GM12875 (cell line): ENCODE measurements around the gene PGBD5.

Experiments used
- H3K4me3 ChIP-seq: one replicate; pipeline ENCODE4 v1.5.1; 2011; ENCODE audit warnings: low read depth, low read length, control low read depth
- TF ChIP-seq, protein P1 (sequence below): IDR thresholded peaks from 2 replicates; pipeline ENCODE4 v1.5.1; 2011; ENCODE audit warnings: low read depth, mild to moderate bottlenecking, control low read depth, inconsistent platforms, low read length, moderate library complexity, borderline replicate concordance; ENCODE audit not compliant: insufficient read depth

PGBD5 gene

DNA sequence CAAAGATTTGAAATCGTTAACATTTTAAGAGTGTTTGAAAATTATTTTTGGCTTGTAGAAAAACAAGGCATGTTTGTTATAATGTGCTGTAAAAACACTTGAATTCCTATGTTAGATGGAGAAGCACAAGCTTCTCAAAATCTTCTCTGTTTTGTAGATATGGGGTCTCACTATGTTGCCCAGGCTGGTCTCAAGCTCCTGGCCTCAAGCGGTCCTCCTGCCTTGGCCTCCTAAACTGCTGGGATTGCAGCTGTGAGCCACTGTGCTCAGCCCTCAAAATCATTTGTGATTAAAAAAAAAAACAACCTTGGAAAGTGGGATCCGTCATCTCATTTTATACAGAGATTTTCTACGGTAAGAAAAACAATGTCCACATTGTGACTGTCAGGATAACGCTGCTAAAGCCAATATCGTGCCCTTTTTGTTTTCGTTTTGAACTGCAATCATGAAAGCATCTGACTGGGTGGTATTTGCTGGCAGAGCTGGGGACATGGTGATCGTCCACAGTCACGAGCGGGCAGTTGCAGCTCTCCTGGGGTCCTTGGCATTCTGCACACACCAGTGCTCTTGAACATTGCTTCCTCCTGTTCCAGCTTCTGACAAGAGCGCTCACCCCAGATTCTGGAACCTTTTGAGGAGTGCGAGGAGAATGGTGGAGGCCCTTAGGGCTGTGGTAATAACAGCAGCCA lies 112.5 kb downstream of the PGBD5 start:
- TF ChIP-seq, protein P1, sequence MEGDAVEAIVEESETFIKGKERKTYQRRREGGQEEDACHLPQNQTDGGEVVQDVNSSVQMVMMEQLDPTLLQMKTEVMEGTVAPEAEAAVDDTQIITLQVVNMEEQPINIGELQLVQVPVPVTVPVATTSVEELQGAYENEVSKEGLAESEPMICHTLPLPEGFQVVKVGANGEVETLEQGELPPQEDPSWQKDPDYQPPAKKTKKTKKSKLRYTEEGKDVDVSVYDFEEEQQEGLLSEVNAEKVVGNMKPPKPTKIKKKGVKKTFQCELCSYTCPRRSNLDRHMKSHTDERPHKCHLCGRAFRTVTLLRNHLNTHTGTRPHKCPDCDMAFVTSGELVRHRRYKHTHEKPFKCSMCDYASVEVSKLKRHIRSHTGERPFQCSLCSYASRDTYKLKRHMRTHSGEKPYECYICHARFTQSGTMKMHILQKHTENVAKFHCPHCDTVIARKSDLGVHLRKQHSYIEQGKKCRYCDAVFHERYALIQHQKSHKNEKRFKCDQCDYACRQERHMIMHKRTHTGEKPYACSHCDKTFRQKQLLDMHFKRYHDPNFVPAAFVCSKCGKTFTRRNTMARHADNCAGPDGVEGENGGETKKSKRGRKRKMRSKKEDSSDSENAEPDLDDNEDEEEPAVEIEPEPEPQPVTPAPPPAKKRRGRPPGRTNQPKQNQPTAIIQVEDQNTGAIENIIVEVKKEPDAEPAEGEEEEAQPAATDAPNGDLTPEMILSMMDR = no peak
- no peak overlapping the region for H3K4me3 ChIP-seq

DNA sequence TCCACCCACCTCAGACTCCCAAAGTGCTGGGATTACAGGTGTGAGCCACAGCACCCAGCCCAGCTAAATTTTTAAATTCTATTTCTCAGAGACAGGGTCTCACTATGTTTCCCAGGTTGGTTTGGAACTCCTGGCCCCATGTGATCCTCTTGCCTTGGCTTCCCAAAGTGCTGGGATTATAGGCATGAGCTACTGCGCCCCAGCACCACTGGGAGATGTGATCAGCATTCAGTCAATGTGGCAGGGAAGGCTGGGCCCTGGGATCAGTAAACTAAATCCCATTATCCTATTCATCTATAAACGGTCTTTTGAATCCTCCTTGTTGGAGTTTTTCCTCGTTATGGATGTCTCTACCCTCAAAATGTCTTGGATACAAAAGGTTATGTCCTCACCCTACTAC lies 113.5 kb downstream of the PGBD5 start:
- TF ChIP-seq, protein P1 = no peak
- no peak overlapping the region for H3K4me3 ChIP-seq

DNA sequence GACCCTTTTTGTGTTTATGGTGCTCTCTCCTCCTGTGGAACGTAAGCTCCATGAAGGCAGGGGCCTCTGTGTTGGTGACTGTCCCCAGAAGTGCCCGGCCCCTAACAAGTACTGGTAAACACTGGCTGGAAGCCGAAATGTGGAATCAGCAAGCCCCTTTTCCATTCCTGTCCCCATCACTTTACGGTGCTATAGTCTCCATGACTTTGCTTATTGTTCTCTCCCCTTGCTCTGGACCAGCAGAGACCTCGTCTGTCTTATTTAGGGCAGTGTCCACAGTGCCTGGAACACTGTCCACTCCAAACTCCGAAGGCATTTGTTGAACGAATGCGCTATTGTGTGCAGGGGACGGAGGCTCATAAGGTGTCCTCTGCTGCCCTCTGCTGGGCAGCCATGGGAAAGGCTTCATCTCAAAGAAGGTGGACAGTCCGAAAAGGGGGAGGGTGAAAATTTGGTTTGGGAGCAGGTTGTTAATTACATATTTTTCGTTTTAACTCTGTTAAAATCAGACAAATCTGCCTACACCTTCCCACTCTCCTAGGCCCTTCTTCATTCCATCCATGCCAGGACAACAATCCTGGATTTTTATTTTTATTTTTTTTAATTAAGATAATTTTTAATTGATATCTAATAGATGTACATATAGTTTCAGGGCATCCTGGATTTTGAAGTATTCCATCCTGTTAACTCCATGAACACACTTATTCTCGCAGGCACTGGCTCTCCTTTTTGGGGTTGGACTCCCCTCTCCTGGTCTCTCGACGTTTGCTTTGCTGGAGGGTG lies 115.6 kb downstream of the PGBD5 start:
- H3K4me3 ChIP-seq = no peak overlapping the region

DNA sequence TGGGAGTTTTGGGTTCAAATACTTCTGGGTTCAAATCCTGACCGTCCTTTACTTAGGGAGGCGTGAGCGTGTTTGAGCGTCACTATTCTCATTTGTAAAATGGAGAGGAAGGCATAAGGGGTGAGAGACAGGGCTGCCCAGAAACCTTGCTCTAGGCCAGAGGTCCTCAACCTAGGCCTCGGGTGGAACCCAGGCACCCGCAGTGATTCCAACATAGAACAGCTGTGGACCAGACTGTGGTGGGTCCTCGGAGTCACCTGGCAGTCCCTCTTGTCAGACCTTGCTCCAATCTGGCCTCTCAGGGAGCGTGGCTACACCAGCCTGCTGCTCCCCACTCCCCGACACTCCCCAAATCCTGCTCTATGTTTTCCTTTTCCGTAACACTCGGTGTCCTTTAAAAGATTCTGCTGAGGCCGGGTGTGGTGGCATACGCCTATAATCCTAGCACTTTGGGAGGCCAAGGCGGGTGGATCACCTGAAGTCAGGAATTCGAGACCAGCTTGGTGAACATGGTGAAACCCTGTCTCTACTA lies 116.4 kb downstream of the PGBD5 start:
- no peak overlapping the region for H3K4me3 ChIP-seq

More for the DNA sequence above, 115.6 kb downstream of the PGBD5 start:
- TF ChIP-seq, protein P1 = peak; percentile 79

DNA sequence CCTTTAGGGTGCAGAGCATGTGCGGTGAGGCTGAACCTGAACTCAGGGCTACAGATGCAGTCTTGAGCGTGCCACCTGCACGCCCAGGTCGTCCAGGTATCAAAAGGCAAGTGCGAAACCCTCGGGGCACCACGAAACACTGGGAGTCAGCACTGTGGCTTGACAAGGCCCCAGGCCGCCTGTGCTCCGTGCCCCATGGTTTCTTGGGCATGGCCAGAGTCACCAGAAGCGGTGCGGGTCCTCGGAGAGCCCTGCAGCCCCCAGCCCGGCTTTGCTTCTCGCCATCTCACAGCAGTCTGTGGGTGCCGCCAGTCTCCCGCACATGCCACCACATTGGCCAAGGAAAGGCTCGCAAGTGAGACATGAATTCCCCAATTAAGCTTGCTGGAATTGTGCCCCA lies 117.3 kb downstream of the PGBD5 start:
- H3K4me3 ChIP-seq = no peak overlapping the region
- TF ChIP-seq, protein P1 = no peak

More for the DNA sequence above, 116.4 kb downstream of the PGBD5 start:
- TF ChIP-seq, protein P1 = no peak

DNA sequence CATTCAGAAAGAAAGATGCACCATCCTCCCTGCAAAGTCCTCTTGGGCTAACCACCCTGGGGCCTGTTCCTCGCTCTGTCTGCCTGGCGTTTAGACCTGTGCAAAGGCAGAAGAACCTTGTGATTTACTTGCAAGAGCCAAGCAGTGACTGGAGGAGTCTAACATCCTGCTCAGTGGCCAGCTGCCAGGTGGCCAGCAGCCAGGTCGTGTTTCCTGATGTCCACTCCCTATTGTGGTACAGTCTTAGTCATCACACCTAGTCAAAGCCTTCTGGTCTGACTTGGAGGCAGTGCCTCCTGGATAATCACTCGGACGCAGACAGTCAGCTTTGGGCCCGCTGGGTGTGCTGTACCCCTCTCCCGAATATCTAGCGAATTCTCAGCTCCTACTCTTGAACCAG lies 118.1 kb downstream of the PGBD5 start:
- TF ChIP-seq, protein P1 = no peak
- no peak overlapping the region for H3K4me3 ChIP-seq
